Measurements from ENCODE around the gene PRPH. TPM values are rescaled to one million over a fixed set of nuclear protein-coding genes. Genes with fewer than 3 reads are reported as not detected.

Gene PRPH
- total and polyA plus RNA-seq, 2 of the 13 experiments (the other 11 are each of a cell fraction or from before 2014, with no cell fraction given) = 0.12 TPM; not detected in 1

DNA sequence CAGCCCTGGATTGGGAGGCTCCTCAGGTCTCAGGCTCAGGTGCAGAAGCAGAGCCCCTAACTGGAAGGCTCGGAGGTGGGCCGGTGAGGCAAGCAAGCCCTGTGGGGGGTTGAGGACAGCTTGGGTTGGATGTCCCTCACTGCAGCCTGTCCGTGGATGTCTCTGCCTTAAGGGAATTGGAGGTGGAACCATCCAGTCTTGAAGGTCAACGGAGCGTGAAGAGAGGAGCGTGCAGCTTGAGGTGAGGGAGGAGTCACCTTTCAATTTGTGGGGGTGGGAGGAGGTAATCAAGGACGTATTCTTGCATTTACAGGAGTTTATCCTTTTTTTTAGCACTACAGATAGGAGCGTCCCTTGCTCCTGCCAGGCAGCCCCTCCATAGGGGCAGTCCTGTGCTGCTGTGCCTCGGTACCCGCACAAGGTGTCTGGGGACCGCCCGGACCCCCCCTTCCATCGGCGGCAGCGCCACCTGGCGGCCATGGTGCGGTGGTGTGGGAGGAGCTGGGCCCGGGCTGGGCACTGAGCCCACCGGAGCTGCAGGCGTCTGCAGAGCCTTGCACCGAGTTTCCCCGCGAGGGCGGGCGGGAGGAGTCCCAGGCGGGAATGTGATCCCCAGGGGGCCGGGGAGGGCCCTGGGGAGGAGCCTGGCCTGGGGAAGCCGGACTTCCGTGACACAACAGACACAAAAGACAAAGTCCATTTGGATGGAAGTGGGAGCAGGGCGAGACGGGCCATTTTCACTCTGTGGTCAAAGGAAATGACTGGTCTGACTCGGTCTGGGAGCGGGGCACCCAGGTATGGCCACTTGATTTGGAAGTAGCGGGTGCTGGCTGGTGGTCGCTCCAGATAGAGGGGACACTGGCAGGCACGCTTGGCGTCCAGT lies 52.6 kb downstream of the PRPH start (continued):
- peak; percentile 86 for TF ChIP-seq HMGXB3 (CRISPR knock-in tag; IDR thresholded peaks at IDR 0.05; ENCODE audit: borderline replicate concordance)
- peak; percentile 32; the same call in 1 of the 2 replicates for TF ChIP-seq ZNF460 (CRISPR knock-in tag; IDR thresholded peaks at IDR 0.05; ENCODE audit: borderline replicate concordance)
- no peak for TF ChIP-seq WIZ (CRISPR knock-in tag; IDR thresholded peaks at IDR 0.05)
- no peak; the same call in 1 of the 2 replicates for TF ChIP-seq ISX (CRISPR knock-in tag; conservative IDR thresholded peaks at IDR 0.05)
- peak; percentile 99 for TF ChIP-seq PATZ1 (CRISPR knock-in tag; IDR thresholded peaks at IDR 0.05)
- peak; percentile 92 for TF ChIP-seq ZMYM2 (CRISPR knock-in tag; IDR thresholded peaks at IDR 0.05)
- no peak for TF ChIP-seq SOX6 (IDR thresholded peaks at IDR 0.05)
- TF ChIP-seq SOX6 (CRISPR knock-in tag; IDR thresholded peaks at IDR 0.05) = peak; percentile 81
- no peak for TF ChIP-seq ARID3A (IDR thresholded peaks at IDR 0.05; ENCODE audit: low read depth, low read length)
- TF ChIP-seq NRL (CRISPR knock-in tag; IDR thresholded peaks at IDR 0.05; ENCODE audit: borderline replicate concordance) = peak; percentile 60; the same call in 1 of the 2 replicates
- no peak for TF ChIP-seq ZNF780A (CRISPR knock-in tag; IDR thresholded peaks at IDR 0.05)
- peak; percentile 95 for TF ChIP-seq ELF3 (CRISPR knock-in tag; IDR thresholded peaks at IDR 0.05)
- peak; percentile 95 for TF ChIP-seq POLR2G (IDR thresholded peaks at IDR 0.05; ENCODE audit: low read depth, low read length)
- TF ChIP-seq TCF12 (IDR thresholded peaks at IDR 0.05) = no peak
- TF ChIP-seq TCF12 (CRISPR knock-in tag; IDR thresholded peaks at IDR 0.05) = no peak
- TF ChIP-seq ZNF430 (CRISPR knock-in tag; IDR thresholded peaks at IDR 0.05) = peak; percentile 87; the same call in 1 of the 2 replicates
- TF ChIP-seq, protein P1, sequence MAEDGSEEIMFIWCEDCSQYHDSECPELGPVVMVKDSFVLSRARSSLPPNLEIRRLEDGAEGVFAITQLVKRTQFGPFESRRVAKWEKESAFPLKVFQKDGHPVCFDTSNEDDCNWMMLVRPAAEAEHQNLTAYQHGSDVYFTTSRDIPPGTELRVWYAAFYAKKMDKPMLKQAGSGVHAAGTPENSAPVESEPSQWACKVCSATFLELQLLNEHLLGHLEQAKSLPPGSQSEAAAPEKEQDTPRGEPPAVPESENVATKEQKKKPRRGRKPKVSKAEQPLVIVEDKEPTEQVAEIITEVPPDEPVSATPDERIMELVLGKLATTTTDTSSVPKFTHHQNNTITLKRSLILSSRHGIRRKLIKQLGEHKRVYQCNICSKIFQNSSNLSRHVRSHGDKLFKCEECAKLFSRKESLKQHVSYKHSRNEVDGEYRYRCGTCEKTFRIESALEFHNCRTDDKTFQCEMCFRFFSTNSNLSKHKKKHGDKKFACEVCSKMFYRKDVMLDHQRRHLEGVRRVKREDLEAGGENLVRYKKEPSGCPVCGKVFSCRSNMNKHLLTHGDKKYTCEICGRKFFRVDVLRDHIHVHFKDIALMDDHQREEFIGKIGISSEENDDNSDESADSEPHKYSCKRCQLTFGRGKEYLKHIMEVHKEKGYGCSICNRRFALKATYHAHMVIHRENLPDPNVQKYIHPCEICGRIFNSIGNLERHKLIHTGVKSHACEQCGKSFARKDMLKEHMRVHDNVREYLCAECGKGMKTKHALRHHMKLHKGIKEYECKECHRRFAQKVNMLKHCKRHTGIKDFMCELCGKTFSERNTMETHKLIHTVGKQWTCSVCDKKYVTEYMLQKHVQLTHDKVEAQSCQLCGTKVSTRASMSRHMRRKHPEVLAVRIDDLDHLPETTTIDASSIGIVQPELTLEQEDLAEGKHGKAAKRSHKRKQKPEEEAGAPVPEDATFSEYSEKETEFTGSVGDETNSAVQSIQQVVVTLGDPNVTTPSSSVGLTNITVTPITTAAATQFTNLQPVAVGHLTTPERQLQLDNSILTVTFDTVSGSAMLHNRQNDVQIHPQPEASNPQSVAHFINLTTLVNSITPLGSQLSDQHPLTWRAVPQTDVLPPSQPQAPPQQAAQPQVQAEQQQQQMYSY (CRISPR knock-in tag; IDR thresholded peaks at IDR 0.05) = peak; percentile 81

Measured in HepG2 (cell line).